Peyer's patch (tissue), 4 donors: ENCODE data around the gene PACS2.

ENCODE experiments used
- CTCF ChIP-seq, 6 experiments: fragments of 450-650 bp in 4 of 6; fragments of 200-600 bp in 2 of 6; sonication (generic) in 1 of 6; IDR thresholded peaks; one replicate each; pipeline ENCODE4 v1.5.1; 2017 to 2019; ENCODE audit warnings: antibody characterized with exemption in 6 of 6, mild to moderate bottlenecking in 3 of 6, moderate library complexity in 1 of 6
- POLR2A ChIP-seq, 2 donors: fragments of 450-650 bp; IDR thresholded peaks; one replicate each; pipeline ENCODE4 v1.5.1; 2017; ENCODE audit warnings: antibody characterized with exemption in 2 of 2, mild to moderate bottlenecking in 2 of 2, moderate library complexity in 2 of 2

- TF ChIP-seq POLR2A (IDR thresholded peaks at IDR 0.05) (no peak), CTCF (IDR thresholded peaks at IDR 0.05) (no peak)
These were observed 9.2 kb upstream of the PACS2 start for GRCh38 chr14:105305345-105305744.
